Loucy (cell line): ENCODE results near the gene SYMPK.

Source experiments
- H2AFZ ChIP-seq: fragments of 200-600 bp; sonication (generic); 2 replicates; pipeline ENCODE4 v1.6.0; 2016; ENCODE audit warnings: antibody characterized with exemption, mild to moderate bottlenecking, low read length, moderate library complexity
- H3F3A ChIP-seq: fragments of 200-600 bp; 2 replicates; pipeline ENCODE4 v1.6.0; 2016; ENCODE audit warnings: antibody characterized with exemption, low read depth, mild to moderate bottlenecking
- H3K27me3 ChIP-seq: fragments of 200-600 bp; sonication (generic); 2 replicates; pipeline ENCODE4 v1.6.1; 2014; ENCODE audit warnings: low read length, mild to moderate bottlenecking; ENCODE audit not compliant: insufficient read depth, poor library complexity, severe bottlenecking
- H3K36me3 ChIP-seq: fragments of 200-600 bp; sonication (generic); 2 replicates; pipeline ENCODE4 v1.6.1; 2016; ENCODE audit warnings: low read length; ENCODE audit not compliant: insufficient read depth
- H3K4me1 ChIP-seq: fragments of 200-600 bp; sonication (generic); 2 replicates; pipeline ENCODE4 v1.5.1; 2014; ENCODE audit warnings: low read length, mild to moderate bottlenecking; ENCODE audit not compliant: insufficient read depth, poor library complexity, severe bottlenecking
- H3K4me2 ChIP-seq: fragments of 200-600 bp; sonication (generic); 2 replicates; pipeline ENCODE4 v1.6.0; 2014; ENCODE audit warnings: antibody characterized with exemption, low read length, low read depth, mild to moderate bottlenecking; ENCODE audit not compliant: poor library complexity, severe bottlenecking
- H3K4me3 ChIP-seq: fragments of 200-600 bp; sonication (generic); 2 replicates; pipeline ENCODE4 v1.5.1; 2014; ENCODE audit warnings: low read length, mild to moderate bottlenecking, mixed read lengths; ENCODE audit not compliant: poor library complexity, severe bottlenecking
- H3K79me2 ChIP-seq: fragments of 200-600 bp; sonication (generic); 2 replicates; pipeline ENCODE4 v1.6.1; 2014; ENCODE audit warnings: low read length; ENCODE audit not compliant: insufficient read depth
- H3K9ac ChIP-seq: fragments of 200-600 bp; sonication (generic); 2 replicates; pipeline ENCODE4 v1.6.0; 2014; ENCODE audit warnings: mild to moderate bottlenecking, low read depth, low read length, moderate library complexity; ENCODE audit not compliant: poor library complexity, severe bottlenecking
- H3K9me2 ChIP-seq: fragments of 200-600 bp; sonication (generic); replicated peaks from 2 replicates; pipeline ENCODE4 v1.6.1; 2016; ENCODE audit warnings: low read depth, low read length, mixed read lengths
- H3K9me3 ChIP-seq: fragments of 200-600 bp; sonication (generic); 2 replicates; pipeline ENCODE4 v1.6.1; 2014; ENCODE audit warnings: mild to moderate bottlenecking, antibody characterized with exemption, low read length, low read depth; ENCODE audit not compliant: insufficient read depth
- H4K20me1 ChIP-seq: fragments of 200-600 bp; sonication (generic); 2 replicates; pipeline ENCODE4 v1.6.0; 2014; ENCODE audit warnings: antibody characterized with exemption, low read length, mild to moderate bottlenecking; ENCODE audit not compliant: insufficient read depth, poor library complexity, severe bottlenecking
- CTCF ChIP-seq: fragments of 200-600 bp; sonication (generic); conservative IDR thresholded peaks from 2 replicates; pipeline ENCODE4 v1.5.1; 2014; ENCODE audit warnings: mild to moderate bottlenecking, antibody characterized with exemption, low read length
- EZH2phosphoT487 ChIP-seq: fragments of 200-600 bp; IDR thresholded peaks from 2 replicates; pipeline ENCODE4 v1.6.1; 2018; ENCODE audit warnings: antibody characterized with exemption, mild to moderate bottlenecking, moderate library complexity, borderline replicate concordance

Gene SYMPK

GRCh38 chr19:45828523-45828922 is 34.4 kb downstream of the SYMPK start:
- no peaks in the 10 kb centered on the region for H3K4me1 ChIP-seq
- no peaks in the 10 kb centered on the region for H3K79me2 ChIP-seq
- no peaks in the 10 kb centered on the region for H3K27me3 ChIP-seq
- no peak overlapping the region for H2AFZ ChIP-seq
- no peak overlapping the region for H3K4me3 ChIP-seq
- no peak overlapping the region for H3K4me2 ChIP-seq
- H3K9me2 ChIP-seq, result no peaks in the 10 kb centered on the region
- no peaks in the 10 kb centered on the region for H3K9me3 ChIP-seq
- peaks cover 80% of the 10 kb centered on the region; the same call in 1 of the 2 replicates for H3K36me3 ChIP-seq
- H4K20me1 ChIP-seq, result no peaks in the 10 kb centered on the region
- TF ChIP-seq CTCF, result no peak
- TF ChIP-seq EZH2phosphoT487, result no peak
- no peaks in the 10 kb centered on the region for H3F3A ChIP-seq
- no peak overlapping the region for H3K9ac ChIP-seq

GRCh38 chr19:45827459-45828093 is 35.4 kb downstream of the SYMPK start:
- Histone ChIP-seq H2AFZ (no peak overlapping the region), H3K4me1 (no peaks in the 10 kb centered on the region), H3K9me2 (no peaks in the 10 kb centered on the region), H3K4me3 (no peak overlapping the region), H3F3A (no peaks in the 10 kb centered on the region), H4K20me1 (no peaks in the 10 kb centered on the region), H3K9me3 (no peaks in the 10 kb centered on the region), H3K27me3 (no peaks in the 10 kb centered on the region), H3K9ac (no peak overlapping the region), H3K4me2 (no peak overlapping the region), H3K79me2 (no peaks in the 10 kb centered on the region), H3K36me3 (peaks cover 87% of the 10 kb centered on the region; the same call in 1 of the 2 replicates)
- TF ChIP-seq EZH2phosphoT487, result no peak
- TF ChIP-seq CTCF, result no peak

- H3K4me3 ChIP-seq, result no peak overlapping the region
- no peaks in the 10 kb centered on the region for H3K79me2 ChIP-seq
- no peak overlapping the region for H3K4me2 ChIP-seq
- no peaks in the 10 kb centered on the region for H3K27me3 ChIP-seq
- no peak overlapping the region for H2AFZ ChIP-seq
- H3F3A ChIP-seq, result no peaks in the 10 kb centered on the region
- no peaks in the 10 kb centered on the region for H4K20me1 ChIP-seq
- no peaks in the 10 kb centered on the region for H3K9me2 ChIP-seq
- H3K36me3 ChIP-seq, result peaks cover 84% of the 10 kb centered on the region; the same call in 1 of the 2 replicates
- H3K4me1 ChIP-seq, result no peaks in the 10 kb centered on the region
- no peak overlapping the region for H3K9ac ChIP-seq
- TF ChIP-seq EZH2phosphoT487 (no peak), CTCF (no peak)
- H3K9me3 ChIP-seq, result no peaks in the 10 kb centered on the region
Observed at GRCh38 chr19:45826934-45827333, 36.0 kb downstream of the SYMPK start.
